AG04450 (cell line): ENCODE measurements around the gene CD69. TPM values are rescaled to one million over a fixed set of nuclear protein-coding genes. Genes with fewer than 3 reads are reported as not detected.

Source experiments
- CTCF ChIA-PET: fragments of 300-600, 350-600 bp; formaldehyde crosslinking; extraction: SDS; loops from one replicate; lab custom pipeline; 2022; ENCODE audit warnings: antibody characterized with exemption, inconsistent platforms; lab: Charles Lee
- POLR2A ChIA-PET: fragments of 350-600 bp; formaldehyde crosslinking; extraction: SDS; loops from one replicate; lab custom pipeline; 2021; ENCODE audit warnings: antibody characterized with exemption, inconsistent platforms; lab: Yijun Ruan, JAX
- DNase-seq: peaks from one replicate; pipeline ENCODE4 v3.0.0-alpha.2; 2011; ENCODE audit warnings: low read depth, low spot score
- H3K27ac ChIP-seq: one replicate; pipeline ENCODE4 v1.5.1; 2012; ENCODE audit warnings: low read depth, low read length, control low read depth
- H3K27me3 ChIP-seq: one replicate; pipeline ENCODE4 v1.6.0; 2012; ENCODE audit warnings: low read length; ENCODE audit not compliant: control insufficient read depth, insufficient read depth
- H3K4me3 ChIP-seq: 2 replicates; pipeline ENCODE4 v1.5.1; 2011; ENCODE audit warnings: mild to moderate bottlenecking, low read depth, low read length, control low read depth
- H3K9me3 ChIP-seq: 2 replicates; pipeline ENCODE4 v1.5.1; 2012; ENCODE audit warnings: low read length; ENCODE audit not compliant: control insufficient read depth, insufficient read depth
- CTCF ChIP-seq: IDR thresholded peaks from 2 replicates; pipeline ENCODE4 v1.5.1; 2011; ENCODE audit warnings: low read depth, low read length, control low read depth, inconsistent platforms
- polyA plus RNA-seq: library from polyadenylated mRNA; depleted of rRNA; stranded (reverse); fragments of >200 nt; gene quantifications from 2 replicates; pipeline ENCODE4 v1.2.3, GENCODE V29; 2011

Gene CD69
- polyA plus RNA-seq, 1 experiment = not detected

GRCh38 chr12:9773216-9773877, 12.6 kb upstream of the CD69 start:
- CTCF ChIA-PET = interaction anchor here (1.3 kb wide), 1 partner anchor 23 kb away, joined by 13 read pairs; no protein-coding TSS in a partner anchor

GRCh38 chr12:9763025-9763424, 2.3 kb upstream of the CD69 start:
- ChIA-PET CTCF (interaction anchor here (5.7 kb wide), 1 partner anchor 13 kb away, joined by 60 read pairs; no protein-coding TSS in a partner anchor), POLR2A (no interaction called here)
- no peak for TF ChIP-seq CTCF
- no peak for DNase-seq
- no peak overlapping the region for H3K4me3 ChIP-seq
- no peak overlapping the region for H3K27ac ChIP-seq
- H3K27me3 ChIP-seq = no peaks in the 10 kb centered on the region
- no peaks in the 10 kb centered on the region for H3K9me3 ChIP-seq

More at GRCh38 chr12:9773216-9773877, 12.6 kb upstream of the CD69 start:
- TF ChIP-seq CTCF = no peak
- POLR2A ChIA-PET = no interaction called here
- no peak for DNase-seq
- Histone ChIP-seq H3K27ac (no peak overlapping the region), H3K4me3 (no peak overlapping the region), H3K9me3 (no peaks in the 10 kb centered on the region), H3K27me3 (no peaks in the 10 kb centered on the region)

DNA sequence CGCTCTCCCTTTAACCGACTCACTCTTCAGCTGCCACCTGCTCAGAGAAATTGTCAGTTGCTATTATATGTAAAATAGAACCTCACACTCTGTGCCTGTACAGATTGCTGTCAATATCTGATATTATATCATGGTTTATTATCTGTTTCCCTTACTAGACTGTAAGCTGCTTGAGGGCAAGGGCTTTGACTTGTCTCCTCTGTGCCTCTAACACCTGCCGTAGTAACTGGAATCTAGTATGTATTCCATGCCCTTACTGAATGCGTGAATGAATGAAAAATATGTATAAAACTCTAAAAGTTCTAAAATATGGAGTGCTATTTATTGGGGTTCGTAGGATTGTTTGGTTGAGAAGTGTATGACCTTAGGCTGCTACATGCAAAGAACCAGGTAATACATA, 1.7 kb upstream of the CD69 start:
- TF ChIP-seq CTCF = no peak
- Histone ChIP-seq H3K27me3 (no peaks in the 10 kb centered on the region), H3K9me3 (no peaks in the 10 kb centered on the region), H3K27ac (no peak overlapping the region), H3K4me3 (no peak overlapping the region)
- DNase-seq = no peak
- ChIA-PET CTCF (interaction anchor here (5.7 kb wide), 1 partner anchor 12 kb away, joined by 60 read pairs; no protein-coding TSS in a partner anchor), POLR2A (no interaction called here)

DNA sequence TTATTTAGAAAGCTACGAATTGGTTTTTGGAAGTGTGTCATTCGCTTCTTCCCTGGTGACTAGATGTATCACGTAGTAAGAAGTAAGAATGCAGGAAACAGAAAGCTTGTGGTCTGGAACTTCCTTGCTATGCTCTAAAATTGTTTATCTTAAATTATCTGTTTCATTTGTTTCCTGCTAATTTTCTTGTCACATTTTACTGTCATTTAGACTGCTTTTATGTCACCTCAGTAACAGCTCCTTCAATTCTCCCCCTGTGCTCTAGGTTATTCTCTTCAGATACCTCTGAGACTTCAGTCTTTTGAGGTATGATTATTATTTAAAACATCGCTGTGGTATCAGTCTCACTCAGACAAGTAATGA, 699 bp upstream of the CD69 start:
- no peaks in the 10 kb centered on the region for H3K27me3 ChIP-seq
- ChIA-PET POLR2A (no interaction called here), CTCF (interaction anchor here (1.0 to 5.7 kb wide), 3 partner anchors 12 to 19 kb away, joined by 3 to 60 read pairs (median 8); no protein-coding TSS in a partner anchor)
- no peaks in the 10 kb centered on the region for H3K9me3 ChIP-seq
- no peak for TF ChIP-seq CTCF
- H3K27ac ChIP-seq = no peak overlapping the region
- H3K4me3 ChIP-seq = no peak overlapping the region
- DNase-seq = no peak

DNA sequence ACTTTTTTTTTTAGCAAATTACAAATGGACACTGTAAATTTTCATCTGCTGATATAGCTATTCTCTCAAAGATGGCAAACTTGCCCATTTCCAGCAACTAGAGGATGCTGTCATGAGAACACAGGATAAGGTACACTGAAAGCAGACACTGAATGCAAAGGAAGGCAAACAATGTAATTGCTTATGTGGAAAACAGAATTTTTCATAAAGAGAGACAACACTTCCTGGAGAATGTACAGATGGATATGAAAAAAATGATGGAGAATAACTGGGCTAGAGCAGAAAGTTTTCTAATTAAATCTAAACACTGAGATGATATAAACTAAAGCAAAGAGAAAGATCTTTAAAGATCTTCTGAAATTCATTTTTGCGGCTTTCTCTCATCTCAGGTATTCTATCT, 581 bp downstream of the CD69 start:
- ChIA-PET CTCF (interaction anchor here (0.5 to 5.7 kb wide), 4 partner anchors 10 to 365 kb away, joined by 3 to 60 read pairs (median 6); no protein-coding TSS in a partner anchor), POLR2A (no interaction called here)
- H3K4me3 ChIP-seq = no peak overlapping the region
- no peaks in the 10 kb centered on the region for H3K9me3 ChIP-seq
- DNase-seq = no peak
- no peak for TF ChIP-seq CTCF
- H3K27me3 ChIP-seq = no peaks in the 10 kb centered on the region
- no peak overlapping the region for H3K27ac ChIP-seq
